Measurements from ENCODE around the gene EIF2S3. TPM values are rescaled to one million over a fixed set of nuclear protein-coding genes. Genes with fewer than 3 reads are reported as not detected.

Gene EIF2S3
- total RNA-seq (196 and 246 TPM in 2 replicates), polyA plus RNA-seq (76.4 and 108 TPM in 2 replicates)

GRCh38 chrX:24054182-24055042 is at the start of gene EIF2S3:
TSS of gene EIF2S3 (plus strand) at chrX:24054956. CDS start at chrX:24054969, 13 bp downstream.
- peak; percentile 95 to 96 for DNase-seq (ENCODE audit: low read depth in 1 of 2, low spot score in 1 of 2)
- Histone ChIP-seq H3K9me3 (ENCODE audit: low read depth) (no peaks in the 10 kb centered on the region), H3K4me3 (no peak within 1 kb of the TSS), H3K27ac (no peak within 1 kb of the TSS), H3K36me3 (peaks cover 17% of the 10 kb centered on the region), H3K4me1 (ENCODE audit: low read depth) (no peaks in the 10 kb centered on the region), H3K27me3 (no peaks in the 10 kb centered on the region)
- peak; percentile 65 for TF ChIP-seq CTCF (IDR thresholded peaks at IDR 0.05; ENCODE audit: low read depth, low read length)

- Histone ChIP-seq H3K27ac (no peak overlapping the region), H3K4me3 (no peak overlapping the region), H3K27me3 (no peaks in the 10 kb centered on the region), H3K4me1 (ENCODE audit: low read depth) (no peaks in the 10 kb centered on the region), H3K36me3 (peaks cover 22% of the 10 kb centered on the region), H3K9me3 (ENCODE audit: low read depth) (no peaks in the 10 kb centered on the region)
- no peak for TF ChIP-seq CTCF (IDR thresholded peaks at IDR 0.05; ENCODE audit: low read depth, low read length)
- no peak for DNase-seq (ENCODE audit: low read depth in 1 of 2, low spot score in 1 of 2)
Measured at GRCh38 chrX:24005028-24005427, 49.7 kb upstream of the EIF2S3 start.

GRCh38 chrX:24005867-24006266 is 48.9 kb upstream of the EIF2S3 start:
- H3K4me1 ChIP-seq (ENCODE audit: low read depth): no peaks in the 10 kb centered on the region
- H3K9me3 ChIP-seq (ENCODE audit: low read depth): no peaks in the 10 kb centered on the region
- peaks cover 22% of the 10 kb centered on the region for H3K36me3 ChIP-seq
- no peak overlapping the region for H3K4me3 ChIP-seq
- no peaks in the 10 kb centered on the region for H3K27me3 ChIP-seq
- peak overlapping the region; percentile 42 for H3K27ac ChIP-seq
- no peak for TF ChIP-seq CTCF (IDR thresholded peaks at IDR 0.05; ENCODE audit: low read depth, low read length)
- no peak for DNase-seq (ENCODE audit: low read depth in 1 of 2, low spot score in 1 of 2)

GRCh38 chrX:24012266-24012665 is 42.5 kb upstream of the EIF2S3 start:
- Histone ChIP-seq H3K27ac (no peak overlapping the region), H3K4me1 (ENCODE audit: low read depth) (peaks cover 18% of the 10 kb centered on the region), H3K27me3 (no peaks in the 10 kb centered on the region), H3K9me3 (ENCODE audit: low read depth) (no peaks in the 10 kb centered on the region), H3K4me3 (no peak overlapping the region), H3K36me3 (no peaks in the 10 kb centered on the region)
- DNase-seq (ENCODE audit: low read depth in 1 of 2, low spot score in 1 of 2): no peak
- no peak for TF ChIP-seq CTCF (IDR thresholded peaks at IDR 0.05; ENCODE audit: low read depth, low read length)

GRCh38 chrX:24014388-24015018 is 40.3 kb upstream of the EIF2S3 start:
- H3K4me1 ChIP-seq (ENCODE audit: low read depth): peaks cover 23% of the 10 kb centered on the region
- peak in 1 of 2 donors; percentile 49 for DNase-seq (ENCODE audit: low read depth in 1 of 2, low spot score in 1 of 2)
- no peak for TF ChIP-seq CTCF (IDR thresholded peaks at IDR 0.05; ENCODE audit: low read depth, low read length)
- H3K4me3 ChIP-seq: no peak overlapping the region
- H3K27ac ChIP-seq: peak overlapping the region; percentile 82
- H3K36me3 ChIP-seq: no peaks in the 10 kb centered on the region
- no peaks in the 10 kb centered on the region for H3K9me3 ChIP-seq (ENCODE audit: low read depth)
- no peaks in the 10 kb centered on the region for H3K27me3 ChIP-seq
